Breast epithelium (tissue), 3 donors: Measurements from ENCODE around the gene SOCS7.

ENCODE experiments used
- POLR2A ChIP-seq: fragments of 450-650 bp; IDR thresholded peaks from one replicate; pipeline ENCODE4 v1.6.1; 2016; ENCODE audit warnings: antibody characterized with exemption, mild to moderate bottlenecking, moderate library complexity
- TF ChIP-seq, protein P1 (sequence below), 3 donors: fragments of 450-650 bp; IDR thresholded peaks; one replicate each; pipeline ENCODE4 v1.5.1; 2016 to 2017; ENCODE audit warnings: antibody characterized with exemption in 3 of 3, mild to moderate bottlenecking in 3 of 3, moderate library complexity in 3 of 3

DNA sequence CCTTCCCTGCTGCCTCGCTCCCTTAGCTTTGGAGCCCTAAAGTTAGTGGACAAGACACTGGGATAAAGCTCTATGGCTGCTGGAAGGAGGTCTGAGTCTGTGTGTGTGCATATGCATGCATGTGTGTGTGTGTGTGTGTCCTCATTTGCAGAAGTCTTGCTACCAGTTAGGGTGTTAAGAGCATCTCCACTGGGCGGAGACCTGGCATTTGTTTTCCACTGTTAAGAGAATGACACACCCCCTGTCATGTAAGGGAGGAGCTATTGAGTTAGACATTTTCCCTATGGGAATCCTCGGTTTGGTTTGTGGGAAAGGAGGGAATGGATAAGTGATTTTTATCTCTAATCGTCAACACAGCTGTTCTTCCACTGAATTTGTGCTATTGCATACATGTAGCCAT, 51.8 kb downstream of the SOCS7 start:
- TF ChIP-seq POLR2A = no peak
- TF ChIP-seq, protein P1, sequence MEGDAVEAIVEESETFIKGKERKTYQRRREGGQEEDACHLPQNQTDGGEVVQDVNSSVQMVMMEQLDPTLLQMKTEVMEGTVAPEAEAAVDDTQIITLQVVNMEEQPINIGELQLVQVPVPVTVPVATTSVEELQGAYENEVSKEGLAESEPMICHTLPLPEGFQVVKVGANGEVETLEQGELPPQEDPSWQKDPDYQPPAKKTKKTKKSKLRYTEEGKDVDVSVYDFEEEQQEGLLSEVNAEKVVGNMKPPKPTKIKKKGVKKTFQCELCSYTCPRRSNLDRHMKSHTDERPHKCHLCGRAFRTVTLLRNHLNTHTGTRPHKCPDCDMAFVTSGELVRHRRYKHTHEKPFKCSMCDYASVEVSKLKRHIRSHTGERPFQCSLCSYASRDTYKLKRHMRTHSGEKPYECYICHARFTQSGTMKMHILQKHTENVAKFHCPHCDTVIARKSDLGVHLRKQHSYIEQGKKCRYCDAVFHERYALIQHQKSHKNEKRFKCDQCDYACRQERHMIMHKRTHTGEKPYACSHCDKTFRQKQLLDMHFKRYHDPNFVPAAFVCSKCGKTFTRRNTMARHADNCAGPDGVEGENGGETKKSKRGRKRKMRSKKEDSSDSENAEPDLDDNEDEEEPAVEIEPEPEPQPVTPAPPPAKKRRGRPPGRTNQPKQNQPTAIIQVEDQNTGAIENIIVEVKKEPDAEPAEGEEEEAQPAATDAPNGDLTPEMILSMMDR (IDR thresholded peaks at IDR 0.05) = no peak
